ENCODE measurements around the gene AGXT2.
A peak's percentile ranks its signal among the peaks of the same experiment; 100 is the strongest.
"Not testable (repeated sequence)": the region's sequence is repeated elsewhere in the genome, so short reads cannot be mapped to it uniquely, and the experiment has no call there.

AGXT2 gene

DNA sequence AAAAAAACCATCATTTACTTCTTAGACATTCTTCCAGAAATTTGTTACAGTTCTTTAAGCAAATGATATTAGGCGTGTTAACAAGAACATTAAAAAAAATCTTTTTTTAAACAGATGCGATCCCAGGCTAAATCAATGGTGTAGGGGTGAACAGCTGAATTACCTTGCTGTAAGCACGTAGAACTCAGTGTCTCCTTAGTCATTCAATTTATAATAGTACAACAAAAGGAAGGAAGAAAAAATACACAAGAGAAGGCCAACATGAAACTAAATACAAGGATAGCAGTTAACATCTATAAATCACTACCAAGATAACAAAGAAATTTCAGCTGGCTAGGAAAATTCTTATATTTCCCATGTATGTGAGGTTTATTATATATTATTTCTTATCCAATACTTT lies 35.4 kb downstream of the AGXT2 start:
- no peak for DNase-seq

DNA sequence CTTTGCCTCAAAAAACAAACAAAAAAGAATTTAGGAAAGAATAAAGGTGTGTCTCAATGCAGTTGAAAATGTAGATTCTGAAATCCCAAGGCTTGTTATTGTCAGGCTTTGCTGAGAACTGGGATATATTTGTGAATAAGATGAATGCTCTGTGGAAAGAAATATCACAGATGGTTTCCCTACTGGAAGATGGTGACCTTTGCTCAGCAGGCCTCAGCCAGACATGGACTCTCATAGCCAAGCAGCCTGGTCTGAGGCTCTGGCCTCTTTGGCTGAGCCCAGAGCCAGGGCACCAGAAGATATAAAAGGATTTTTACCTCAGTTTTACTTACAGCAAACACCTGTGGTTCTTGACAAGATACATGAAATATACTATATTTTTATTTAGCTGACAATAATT lies 37.1 kb downstream of the AGXT2 start:
- no peak for DNase-seq

DNA sequence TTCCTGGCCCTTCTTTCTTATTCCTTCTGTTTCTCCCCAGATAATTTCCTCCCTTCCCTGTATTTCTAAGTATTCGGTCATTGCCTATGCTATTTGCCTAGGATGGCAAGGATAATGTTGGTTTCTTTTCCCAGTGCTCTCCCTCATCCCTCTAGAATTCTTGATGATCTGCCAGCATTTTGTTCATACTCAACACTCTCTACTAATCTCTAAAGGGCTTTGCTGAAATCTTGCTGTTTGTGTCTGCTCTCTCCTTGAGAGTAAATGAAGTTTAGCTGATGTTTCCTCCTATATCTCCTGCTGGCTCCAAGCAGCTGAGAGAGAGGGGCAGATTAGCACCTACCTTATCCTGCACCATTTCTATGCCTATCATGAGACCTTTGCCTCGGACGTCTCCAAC lies 38.1 kb downstream of the AGXT2 start:
- DNase-seq: no peak

DNA sequence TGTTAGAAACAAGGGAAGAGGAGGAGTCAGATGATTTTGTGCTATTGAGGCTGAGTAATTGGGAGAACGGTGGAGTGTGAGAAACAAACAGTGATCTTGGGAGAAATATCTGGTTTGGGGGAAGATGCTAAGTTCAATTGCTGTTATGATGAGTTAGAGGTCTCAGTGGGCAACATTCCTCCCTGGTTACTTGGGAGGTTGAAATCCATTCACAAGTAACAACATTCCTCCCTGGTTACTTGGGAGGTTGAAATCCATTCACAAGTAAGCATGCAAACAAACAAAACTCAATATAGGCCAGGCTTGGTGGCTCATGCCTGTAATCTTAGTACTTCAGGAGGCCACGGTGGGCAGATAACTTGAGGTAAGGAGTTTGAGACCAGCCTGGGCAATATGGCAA lies 38.7 kb downstream of the AGXT2 start:
- DNase-seq: no peak

DNA sequence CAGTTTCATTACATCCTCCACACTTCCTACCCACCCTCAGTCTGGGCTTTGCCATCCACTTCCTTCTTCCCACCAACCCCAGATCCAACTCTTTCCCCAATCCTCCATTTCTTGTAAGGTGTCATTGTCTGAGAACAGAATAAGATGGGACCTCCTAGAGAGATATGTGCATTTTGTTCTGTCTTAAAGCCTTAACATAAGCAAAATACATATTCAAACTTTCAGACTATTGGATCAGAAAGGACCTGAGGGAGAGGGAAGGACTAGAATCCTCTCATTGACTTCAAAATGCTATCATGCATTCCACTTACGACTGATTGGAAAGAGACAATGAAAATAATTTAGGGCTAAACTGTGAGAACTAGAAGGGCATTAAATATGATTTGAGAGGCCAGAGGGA lies 43.0 kb downstream of the AGXT2 start:
- no peak for DNase-seq

DNA sequence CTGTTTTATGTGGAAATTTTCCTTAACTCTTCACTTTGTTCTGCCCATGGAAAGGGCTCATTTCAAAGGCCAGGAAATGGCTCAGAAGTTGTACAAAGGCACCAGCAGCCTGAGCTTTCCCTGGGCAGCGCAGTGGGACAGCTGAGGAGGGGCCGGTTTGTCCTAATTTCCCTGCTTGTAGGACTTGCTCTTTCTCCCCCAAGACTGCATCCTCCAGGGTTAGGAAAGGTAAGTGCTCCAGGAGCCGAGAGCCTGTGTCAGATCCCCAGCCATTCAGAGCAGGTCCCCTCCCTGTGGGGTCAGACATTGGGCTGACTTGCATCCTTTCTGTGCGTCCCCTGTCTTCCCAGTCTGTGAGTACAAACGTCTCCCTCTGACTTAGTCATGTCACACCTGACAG lies 43.5 kb downstream of the AGXT2 start:
- no peak for DNase-seq

DNA sequence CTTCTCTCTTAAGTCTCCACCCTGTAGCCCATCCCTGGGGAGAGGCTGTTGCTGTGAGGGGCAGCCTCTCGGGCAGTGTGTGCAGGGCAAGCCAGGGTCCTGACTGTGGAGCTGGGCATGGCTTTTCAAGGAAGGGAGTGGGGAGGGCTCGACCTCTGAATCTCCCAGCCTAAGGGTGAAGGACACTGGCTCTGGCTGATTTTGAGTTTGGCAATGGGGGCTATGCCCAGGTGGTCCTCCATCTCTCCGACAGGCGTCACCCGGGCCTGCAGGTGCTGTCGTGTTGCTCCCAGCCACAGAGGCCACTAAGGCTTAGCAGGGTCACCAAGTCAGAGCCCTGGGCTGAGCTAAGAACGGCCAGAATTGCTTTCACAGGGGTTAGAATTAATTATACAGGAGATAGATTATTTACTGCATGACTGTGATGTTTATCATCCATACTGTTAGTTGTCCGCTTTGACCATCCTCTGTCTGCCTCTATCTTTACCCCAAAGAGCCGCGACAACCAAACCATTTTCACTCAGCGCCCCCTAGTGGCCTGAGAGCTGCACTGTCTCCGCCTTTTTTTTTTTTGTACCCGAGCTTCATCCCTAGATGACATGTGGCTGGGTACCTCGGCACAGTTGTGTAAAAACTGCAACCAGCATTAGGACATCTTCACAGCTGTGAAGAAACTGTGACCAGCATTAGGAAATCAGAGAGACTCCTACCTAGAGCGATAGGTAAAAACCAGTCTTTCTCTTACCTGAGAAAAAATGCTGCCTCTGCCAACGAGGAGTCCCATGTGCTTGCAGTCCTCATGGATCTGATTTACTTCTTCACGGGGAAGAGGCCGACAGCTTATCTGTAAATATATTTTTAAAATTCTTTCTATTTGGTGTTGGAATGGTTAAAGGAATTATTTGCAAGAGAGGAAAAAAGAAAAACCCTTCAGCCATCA lies 44.5 kb downstream of the AGXT2 start:
- DNase-seq: peak; percentile 43

DNA sequence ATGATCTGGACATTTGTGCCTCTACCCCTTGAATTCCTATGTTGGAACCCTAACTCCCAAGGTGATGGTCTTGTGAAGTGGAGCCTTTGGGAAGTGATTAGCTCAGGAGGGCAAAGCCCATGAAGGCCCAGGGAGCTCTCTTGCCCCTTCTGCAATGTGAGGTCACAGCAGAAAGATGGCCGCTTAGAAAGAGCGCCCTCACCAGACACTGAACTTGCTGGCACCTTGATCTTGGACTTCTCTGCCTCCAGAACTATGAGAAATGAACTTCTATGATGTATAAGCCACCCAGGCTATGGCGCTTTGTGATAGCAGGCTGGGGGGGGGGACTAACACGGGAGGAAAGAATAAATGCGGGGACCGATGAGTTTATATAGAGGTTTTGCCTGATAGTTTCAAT lies 45.3 kb downstream of the AGXT2 start:
- no peak for DNase-seq

DNA sequence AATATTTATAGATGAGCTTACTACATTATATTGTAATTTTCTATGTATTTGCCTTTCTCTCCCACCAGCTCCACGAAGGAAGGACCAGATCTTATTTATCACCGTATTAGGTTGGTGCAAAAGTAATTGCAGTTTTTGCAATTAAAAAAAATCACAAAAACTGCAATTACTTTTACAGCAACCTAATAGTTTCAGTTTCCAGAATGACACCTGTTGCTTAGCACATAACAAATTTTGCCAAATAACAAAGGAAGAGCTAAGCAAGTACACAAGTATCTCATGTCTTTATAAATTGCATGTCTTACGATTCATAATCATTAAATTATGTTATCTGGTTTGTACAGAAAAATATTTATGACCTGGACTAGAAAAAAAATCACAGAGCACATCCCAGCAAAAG lies 45.9 kb downstream of the AGXT2 start:
- no peak for DNase-seq

DNA sequence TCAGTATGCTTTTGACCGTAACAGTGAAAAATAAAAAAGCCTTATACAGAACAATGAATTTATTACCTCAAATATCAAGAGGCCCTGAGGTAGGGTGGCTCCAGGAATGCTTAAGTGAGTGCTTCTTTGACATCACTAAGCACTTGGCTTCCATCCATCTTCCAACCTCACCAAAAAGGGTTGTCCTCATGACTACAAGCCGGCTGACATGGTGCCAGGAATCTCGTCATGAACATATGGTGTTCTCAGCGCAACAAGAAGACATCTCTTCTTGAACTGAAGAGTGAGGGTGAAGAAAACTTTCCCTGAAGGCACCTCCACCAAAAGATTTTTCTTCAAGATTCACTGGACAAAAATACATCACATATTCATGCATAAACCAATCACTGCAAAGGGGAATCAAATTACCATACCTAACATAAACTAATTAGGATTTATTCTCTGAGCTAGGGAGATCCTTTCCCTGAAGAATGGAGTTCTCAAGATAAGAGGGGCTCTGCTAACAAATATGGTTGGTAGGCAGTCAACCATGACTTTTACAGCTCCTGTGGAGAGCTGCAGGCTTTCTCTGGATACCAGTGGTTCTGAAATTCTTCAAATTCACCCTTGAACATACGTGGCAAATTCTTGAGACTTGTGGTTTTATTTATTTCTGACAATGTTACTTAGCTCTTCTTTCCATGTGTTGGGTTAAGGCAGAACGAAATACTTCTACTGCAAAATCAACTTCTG lies 49.5 kb downstream of the AGXT2 start:
- DNase-seq: no peak

DNA sequence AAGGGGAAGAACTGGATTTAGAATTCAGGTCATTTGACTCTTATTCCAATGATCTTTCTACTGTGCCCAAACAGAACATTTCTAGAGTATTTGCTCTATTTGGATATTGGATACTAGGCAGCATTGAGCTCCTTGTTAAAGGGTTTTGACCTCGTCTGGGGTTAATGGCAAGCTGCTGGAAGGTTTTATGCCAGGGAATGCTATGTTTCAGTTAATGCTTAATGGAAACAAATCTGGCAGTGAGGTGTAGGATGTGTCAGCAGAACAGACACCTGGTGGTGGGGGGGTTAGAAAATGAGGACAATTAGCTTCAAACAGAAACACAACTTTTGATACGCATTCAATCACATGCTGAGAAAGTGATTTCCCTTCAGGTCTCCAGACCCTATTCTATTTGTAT lies 51.5 kb downstream of the AGXT2 start:
- DNase-seq: no peak

DNA sequence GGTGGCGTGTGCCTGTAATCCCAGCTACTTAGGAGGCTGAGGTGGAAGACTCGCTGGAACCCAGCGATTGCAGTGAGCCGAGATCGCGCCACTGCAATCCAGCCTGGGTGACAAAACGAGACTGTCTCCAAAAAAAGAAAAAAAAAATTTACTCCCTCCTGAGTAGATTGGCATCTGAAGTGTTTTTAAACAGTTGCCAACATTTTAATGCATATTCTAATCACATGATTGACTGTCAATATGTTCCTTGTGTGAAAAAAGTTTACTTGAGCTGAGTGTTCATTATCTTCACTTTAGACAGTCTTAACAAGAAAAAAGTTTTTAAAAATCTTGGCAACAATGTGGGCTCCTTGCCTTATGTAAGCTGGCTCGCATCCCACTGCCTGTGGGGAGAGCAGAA lies 53.8 kb downstream of the AGXT2 start:
- DNase-seq: no peak

DNA sequence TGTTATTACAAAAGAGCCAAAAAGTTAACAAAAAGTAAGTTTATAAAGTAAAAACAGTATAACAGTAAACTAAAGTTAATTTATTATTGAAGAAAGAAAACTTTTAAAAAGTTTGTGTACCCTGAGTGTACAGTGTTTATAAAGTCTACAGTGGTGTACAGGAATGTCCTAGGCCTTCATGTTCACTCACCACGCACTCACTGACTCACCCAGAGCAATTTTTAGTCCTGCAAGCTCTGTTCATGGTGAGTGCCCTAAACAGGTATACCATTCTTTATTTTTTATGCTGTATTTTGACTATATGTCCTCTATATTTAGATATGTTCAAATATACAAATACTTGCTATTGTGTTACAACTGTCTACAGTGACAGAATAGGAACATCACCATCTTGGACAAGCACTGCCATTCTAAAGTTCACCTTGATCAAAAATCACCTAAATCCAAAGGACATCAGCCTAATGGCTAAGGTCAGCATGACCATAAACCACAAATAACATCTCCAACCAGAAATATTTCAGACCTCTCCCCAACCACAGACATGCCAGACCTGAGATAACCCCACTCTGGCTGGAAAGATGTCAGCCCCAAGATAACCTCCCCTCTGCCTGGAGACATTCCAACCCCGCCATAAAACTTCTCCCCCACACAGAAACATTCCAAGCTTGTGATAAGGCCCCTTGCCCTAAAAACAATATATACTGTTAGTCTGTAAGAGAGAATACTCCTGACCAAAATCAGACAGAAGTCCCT lies 56.1 kb downstream of the AGXT2 start:
- no peak for DNase-seq

DNA sequence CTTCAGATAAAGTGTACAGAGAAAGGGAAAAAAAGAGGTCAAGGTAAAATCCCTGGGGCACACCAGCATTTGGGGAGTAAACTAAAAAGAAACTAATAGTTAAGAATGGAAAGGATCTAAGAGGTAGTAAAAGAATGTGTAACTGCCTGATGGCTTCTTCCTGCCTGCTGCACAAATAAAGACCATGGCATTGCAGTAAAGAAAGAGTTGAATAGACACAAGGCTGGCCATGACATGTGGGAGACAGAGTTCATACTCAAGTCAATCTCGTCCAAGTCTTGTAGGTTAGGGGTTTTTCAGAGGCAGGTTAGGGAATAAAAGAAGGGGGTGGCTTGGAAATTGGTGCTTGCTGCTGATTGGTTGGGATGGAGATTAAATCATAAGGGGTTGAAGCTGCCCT lies 60.8 kb downstream of the AGXT2 start:
- DNase-seq: no peak

DNA sequence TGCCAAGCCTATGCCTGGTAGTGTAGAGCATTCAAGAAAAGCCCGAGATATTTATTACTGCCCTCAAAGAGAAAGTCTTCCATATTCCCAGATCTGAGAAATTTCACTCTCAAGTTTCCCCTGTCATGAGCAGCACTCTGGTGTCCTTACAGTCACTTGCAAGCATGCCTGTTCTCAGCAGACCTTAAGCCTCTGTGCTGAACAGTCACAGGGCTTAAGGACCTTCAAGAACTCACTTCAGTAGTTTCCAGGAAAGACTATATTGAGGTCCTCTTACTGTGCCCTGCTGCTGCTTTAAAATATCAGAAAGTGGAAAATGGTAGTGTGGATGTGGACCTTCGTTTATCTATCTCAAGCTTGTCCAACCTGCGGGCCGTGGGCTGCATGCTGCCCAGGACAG lies 64.9 kb downstream of the AGXT2 start:
- DNase-seq: no peak

DNA sequence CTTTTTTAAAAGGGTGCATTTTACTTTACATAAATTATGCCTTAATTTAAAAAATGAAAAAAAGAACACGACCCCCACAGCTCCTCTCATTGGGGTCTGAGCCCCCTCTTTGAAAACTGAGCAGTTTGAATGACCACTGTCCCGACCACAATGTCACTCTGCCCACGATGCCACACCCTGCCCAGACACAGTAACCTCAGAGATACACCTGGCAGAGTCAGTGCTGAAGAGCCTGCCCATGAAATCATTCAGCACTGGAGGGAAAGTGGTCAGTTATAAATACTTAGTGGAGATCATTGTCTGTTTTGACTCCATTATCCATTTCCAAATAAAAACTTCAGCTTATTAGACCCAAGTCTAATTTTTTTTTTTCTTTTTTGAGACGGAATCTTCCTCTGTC lies 69.1 kb downstream of the AGXT2 start:
- DNase-seq: no peak

DNA sequence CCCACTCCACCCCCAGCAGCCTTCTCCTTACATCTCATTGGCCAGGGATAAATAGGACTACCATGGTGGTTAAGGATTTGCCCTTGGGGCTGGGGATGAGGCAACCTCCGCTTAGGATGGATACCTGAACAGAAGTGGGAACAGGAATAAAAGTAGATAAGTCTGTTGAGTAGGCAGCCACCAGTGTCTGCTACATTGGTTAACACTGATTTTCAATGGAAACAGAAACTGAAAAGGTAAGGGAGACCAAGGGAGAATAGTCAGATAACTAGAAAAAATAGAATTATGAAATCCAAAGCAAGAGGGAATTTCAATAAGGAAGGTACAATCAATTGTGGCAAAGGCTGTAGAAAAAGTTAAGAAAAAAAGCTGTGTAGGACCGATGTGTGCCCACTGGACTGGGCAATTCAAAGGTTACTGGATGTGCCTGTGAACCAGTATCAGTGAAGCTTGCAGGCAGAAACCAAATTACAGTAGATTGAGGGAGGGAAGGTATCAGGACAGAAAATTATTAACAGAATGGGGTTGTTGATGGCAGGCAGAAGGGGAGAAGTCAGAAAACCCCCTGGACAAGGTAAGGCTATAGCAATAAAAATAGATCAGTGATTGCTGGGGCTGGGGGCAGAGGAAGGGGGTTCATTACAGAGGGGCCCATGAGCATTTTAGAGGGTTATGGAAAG lies 69.7 kb downstream of the AGXT2 start:
- DNase-seq: no peak

DNA sequence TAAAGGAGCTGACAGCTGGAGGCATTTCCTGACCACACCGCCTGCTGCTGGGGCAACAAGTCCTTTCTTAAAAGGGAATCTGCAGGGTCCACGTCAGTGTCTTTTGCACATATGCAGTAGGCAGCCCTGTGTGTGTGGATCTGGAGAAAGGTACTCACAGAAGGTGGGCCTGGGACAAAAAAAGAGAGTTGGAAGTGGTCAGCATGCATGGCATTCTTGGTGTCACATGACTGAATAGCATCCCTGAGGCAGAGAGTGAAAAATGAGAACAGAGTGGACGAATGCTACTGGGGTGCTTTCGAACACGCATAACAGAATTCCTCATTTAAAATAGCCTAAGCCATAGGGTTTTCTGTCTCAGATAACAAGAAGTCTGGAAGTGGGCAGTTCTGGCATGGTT lies 71.4 kb downstream of the AGXT2 start:
- no peak for DNase-seq

DNA sequence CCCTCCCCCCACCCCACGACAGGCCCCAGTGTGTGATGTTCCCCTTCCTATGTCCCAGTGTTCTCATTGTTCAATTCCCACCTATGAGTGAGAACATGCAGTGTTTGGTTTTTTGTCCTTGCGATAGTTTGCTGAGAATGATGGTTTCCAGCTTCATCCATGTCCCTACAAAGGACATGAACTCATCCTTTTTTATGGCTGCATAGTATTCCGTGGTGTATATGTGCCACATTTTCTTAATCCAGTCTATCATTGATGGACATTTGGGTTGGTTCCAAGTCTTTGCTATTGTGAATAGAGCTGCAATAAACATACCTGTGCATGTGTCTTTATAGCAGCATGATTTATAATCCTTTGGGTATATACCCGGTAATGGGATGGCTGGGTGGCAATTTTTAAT lies 76.1 kb downstream of the AGXT2 start:
- DNase-seq: not testable (repeated sequence)

DNA sequence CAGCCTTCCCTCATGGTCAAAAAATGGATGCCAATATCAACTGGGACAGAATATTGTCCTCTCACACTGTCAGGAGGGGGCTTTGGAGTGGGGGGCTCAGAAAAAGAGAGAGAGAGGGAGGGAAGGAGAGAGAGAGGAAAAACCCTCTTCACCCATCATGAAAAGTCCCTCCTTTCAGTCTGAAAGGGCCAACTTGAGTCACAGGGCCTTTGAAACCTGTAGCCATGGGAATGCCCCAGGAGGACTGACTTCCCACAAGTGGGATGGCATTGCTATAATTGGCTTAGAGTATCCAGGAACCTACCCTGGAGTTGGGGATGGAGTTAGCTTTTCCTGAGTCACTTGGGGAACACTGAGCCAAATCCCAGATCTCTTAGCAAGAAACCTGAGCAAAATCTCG lies 77.2 kb downstream of the AGXT2 start:
- no peak for DNase-seq

DNA sequence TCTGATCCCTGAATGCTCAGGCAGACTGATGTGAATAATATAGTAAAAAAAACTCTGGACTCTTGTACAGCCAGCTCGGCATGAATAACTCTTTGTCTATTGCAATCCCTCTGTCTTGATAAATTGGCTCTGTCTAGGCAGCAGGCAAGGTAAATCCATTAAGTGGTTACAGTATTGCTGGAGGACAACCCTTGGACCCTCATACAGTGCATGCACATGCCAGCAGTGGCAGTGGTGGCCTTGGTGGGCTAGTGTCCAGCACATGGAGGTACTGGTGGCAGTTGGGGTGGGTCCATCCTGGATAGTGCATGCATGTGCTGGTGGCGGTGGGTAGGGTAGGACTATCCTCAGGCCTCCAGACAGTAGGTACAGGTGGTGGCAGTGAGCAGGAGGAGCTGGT lies 79.5 kb downstream of the AGXT2 start:
- DNase-seq: no peak

DNA sequence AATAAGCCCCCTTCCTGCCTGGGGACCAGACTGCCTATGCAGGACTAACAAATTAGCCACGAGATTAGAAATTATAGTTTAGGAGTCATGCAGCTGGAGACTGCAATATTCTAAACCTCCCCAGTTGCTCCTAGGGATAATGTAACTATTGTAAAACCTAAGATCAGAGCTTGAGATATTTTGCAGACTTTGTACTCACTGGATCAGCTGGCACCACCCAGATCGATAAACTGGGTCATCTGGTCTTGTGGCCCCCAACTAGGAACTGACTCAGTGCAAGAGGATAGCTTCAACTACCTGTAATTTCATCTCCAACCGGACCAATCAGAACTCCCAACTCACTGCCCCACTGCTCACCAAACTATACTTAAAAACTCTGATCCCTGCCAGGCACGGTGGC lies 80.2 kb downstream of the AGXT2 start:
- DNase-seq: no peak

DNA sequence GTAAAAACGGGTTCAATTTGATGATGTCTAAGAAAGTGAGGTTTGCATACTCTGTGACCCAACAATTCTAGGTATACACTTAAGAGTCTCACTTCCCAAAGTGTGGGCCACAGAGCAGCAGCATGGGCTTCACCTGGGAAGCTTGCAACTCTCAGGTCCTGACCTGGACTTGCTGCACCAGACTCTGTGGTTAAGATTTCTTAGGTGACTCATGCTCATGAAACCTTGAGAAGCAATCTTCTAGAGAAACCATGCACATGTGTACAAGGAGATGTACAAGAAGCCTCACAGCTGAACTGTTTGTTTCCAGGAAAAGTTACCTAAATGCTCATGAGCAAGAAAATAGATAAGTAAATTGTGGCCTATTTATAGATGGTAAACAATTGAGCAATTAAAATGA lies 88.4 kb downstream of the AGXT2 start:
- DNase-seq: no peak
